Right lobe of liver (tissue), 4 donors: ENCODE data around the gene GPC6.

Experiments used
- CTCF ChIP-seq, 4 donors: fragments of 200-600 bp in 3 of 4; fragments of 450-650 bp in 1 of 4; IDR thresholded peaks; one replicate each; pipeline versions ENCODE4 v1.5.1 to v1.8.0; 2016 to 2022; ENCODE audit warnings: antibody characterized with exemption in 4 of 4, mild to moderate bottlenecking in 2 of 4
- POLR2A ChIP-seq: fragments of 450-650 bp; IDR thresholded peaks from one replicate; pipeline ENCODE4 v1.6.1; 2017; ENCODE audit warnings: antibody characterized with exemption, mild to moderate bottlenecking
- donor health status: DM: no; HTN: no; CAD: no.
- donor health status: DM: no; HTN: no; CAD: no.
- donor health status: DM: no; HTN: yes; CAD: no.

GRCh38 chr13:94394723-94395122 is 1168.1 kb downstream of the GPC6 start:
- no peak for TF ChIP-seq CTCF (IDR thresholded peaks at IDR 0.05)
- no peak for TF ChIP-seq POLR2A
